Measurements from ENCODE around the gene PAWR.
A peak's percentile ranks its signal among the peaks of the same experiment; 100 is the strongest.
"Not testable (repeated sequence)": the region's sequence is repeated elsewhere in the genome, so short reads cannot be mapped to it uniquely, and the experiment has no call there.

Gene PAWR

DNA sequence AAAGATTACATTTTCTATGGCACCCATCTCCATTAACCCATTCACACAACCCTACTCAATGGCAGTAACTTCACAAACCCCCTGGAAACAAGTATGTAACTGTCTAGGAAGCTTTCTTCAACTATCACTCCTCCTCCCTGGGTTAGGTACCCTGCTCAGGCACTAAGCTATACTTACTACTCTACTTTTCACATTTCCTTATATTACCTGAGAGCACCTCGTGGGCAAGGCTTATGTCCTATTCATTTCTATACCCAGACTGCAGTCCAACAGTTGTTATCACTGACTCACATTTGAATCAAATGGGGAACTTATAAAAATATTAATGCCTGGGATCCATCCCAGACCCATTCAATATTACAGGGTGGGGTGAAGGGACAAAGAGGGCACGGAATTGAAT lies 4.6 kb downstream of the PAWR start:
- peak overlapping the region; percentile 79 for H3K4me3 ChIP-seq (ENCODE audit: low read length)
- DNase-seq (ENCODE audit: low read depth), result no peak
- TF ChIP-seq, protein P1, sequence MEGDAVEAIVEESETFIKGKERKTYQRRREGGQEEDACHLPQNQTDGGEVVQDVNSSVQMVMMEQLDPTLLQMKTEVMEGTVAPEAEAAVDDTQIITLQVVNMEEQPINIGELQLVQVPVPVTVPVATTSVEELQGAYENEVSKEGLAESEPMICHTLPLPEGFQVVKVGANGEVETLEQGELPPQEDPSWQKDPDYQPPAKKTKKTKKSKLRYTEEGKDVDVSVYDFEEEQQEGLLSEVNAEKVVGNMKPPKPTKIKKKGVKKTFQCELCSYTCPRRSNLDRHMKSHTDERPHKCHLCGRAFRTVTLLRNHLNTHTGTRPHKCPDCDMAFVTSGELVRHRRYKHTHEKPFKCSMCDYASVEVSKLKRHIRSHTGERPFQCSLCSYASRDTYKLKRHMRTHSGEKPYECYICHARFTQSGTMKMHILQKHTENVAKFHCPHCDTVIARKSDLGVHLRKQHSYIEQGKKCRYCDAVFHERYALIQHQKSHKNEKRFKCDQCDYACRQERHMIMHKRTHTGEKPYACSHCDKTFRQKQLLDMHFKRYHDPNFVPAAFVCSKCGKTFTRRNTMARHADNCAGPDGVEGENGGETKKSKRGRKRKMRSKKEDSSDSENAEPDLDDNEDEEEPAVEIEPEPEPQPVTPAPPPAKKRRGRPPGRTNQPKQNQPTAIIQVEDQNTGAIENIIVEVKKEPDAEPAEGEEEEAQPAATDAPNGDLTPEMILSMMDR (conservative IDR thresholded peaks at IDR 0.05; ENCODE audit: low read depth, low read length), result no peak

DNA sequence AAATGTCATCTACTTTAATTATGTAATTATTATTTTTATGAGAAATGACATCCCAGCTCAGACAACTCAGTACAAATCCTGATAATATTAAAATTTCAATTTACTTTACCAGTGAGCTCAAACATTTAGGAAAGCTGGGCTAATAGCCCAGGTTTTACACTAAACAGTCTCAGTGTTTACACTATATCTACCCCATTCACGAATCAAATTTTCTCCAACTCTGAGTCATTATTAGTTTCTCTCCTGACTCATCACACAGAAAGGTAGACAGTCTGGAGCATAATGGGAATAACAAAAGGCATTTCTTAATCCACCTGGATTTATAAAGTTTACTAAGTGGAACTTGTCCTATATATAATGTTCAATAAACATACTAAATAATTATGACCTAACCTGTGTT lies 5.7 kb downstream of the PAWR start:
- TF ChIP-seq, protein P1 (conservative IDR thresholded peaks at IDR 0.05; ENCODE audit: low read depth, low read length), result no peak
- peak; percentile 43 for DNase-seq (ENCODE audit: low read depth)
- H3K4me3 ChIP-seq (ENCODE audit: low read length), result no peak overlapping the region

DNA sequence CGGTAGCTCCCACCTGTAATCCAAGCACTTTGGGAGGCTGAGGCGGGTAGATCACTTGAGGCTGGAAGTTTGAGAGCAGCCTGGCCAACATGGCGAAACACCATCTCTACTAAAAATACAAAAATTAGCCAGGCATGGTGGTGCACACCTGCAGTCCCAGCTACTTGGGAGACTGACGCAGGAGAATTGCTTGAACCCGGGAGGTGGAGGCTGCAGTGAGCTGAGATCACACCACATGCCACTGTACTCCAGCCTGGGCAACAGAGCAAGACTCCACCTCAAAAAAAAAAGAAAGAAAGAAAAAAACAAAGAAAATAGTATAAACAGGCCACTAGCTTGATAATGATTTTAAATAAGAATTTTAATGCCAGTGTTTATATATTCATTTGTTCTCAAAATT lies 6.4 kb downstream of the PAWR start:
- DNase-seq (ENCODE audit: low read depth); H3K4me3 ChIP-seq (ENCODE audit: low read length): not testable (repeated sequence)

DNA sequence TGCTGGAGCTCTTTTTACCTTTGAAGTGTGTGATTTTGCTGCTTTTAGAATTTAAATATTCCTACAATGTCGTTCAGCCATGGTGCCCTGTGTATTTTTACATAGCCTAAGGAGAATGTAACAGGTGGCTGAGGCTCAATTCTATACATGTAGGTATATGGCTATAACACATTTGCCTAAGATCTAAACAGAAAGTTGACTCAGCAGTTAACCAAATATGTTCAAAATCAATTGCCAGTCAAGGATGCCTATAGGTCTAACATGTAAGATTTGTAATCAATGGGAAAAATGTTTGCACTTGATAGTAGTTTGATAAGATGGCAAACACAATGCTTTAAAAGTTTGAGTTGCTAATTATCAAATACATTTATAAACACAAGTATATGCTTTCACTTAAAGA lies 8.2 kb downstream of the PAWR start:
- TF ChIP-seq, protein P1 (conservative IDR thresholded peaks at IDR 0.05; ENCODE audit: low read depth, low read length), result no peak
- no peak for DNase-seq (ENCODE audit: low read depth)
- no peak overlapping the region for H3K4me3 ChIP-seq (ENCODE audit: low read length)

DNA sequence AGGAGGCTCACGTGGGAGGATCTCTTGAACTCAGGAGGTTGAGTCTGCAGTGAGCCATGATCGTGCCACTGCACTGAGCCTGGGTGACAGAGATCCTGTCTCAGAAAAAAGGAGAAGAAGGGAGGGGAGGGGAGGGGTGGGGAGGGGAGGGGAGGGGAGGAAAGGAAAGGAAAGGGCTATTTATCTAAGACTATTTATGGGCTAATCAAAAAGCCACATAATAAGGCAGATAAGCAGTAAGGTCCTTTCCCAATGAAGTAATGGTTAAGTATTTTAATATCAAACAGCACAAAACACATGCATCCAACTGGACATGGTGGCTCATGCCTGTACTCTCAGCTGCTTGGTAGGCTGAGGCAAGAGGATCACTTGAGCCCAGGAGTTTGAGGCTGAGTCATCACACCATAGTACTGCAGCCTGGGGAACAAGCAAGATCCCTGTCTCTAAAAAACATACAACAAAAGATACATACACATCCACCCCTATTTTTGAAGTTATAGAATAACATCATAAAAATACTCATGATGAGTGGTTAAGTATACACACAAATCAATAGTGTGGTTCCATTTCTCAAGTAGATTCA lies 9.7 kb downstream of the PAWR start:
- DNase-seq (ENCODE audit: low read depth), result no peak
- H3K4me3 ChIP-seq (ENCODE audit: low read length), result no peak overlapping the region
- TF ChIP-seq, protein P1 (conservative IDR thresholded peaks at IDR 0.05; ENCODE audit: low read depth, low read length), result no peak

DNA sequence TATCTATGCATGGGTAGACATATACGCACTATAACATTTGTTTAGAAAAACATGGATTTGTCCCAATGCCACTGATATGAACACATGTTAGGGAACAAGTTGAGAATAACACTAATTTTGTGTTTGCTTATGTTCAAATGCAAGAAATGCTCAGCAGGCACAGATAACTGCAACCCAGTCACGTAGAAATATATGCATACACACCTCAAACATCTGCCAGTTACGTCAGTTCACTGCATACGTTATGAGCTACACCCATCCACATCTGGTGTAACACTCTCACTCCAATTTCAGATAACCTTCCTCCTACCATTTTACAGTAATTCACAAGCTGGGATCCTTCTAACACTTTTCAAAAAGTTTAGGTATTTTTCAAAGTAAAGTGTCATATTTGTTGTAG lies 10.7 kb downstream of the PAWR start:
- no peak for DNase-seq (ENCODE audit: low read depth)
- no peak overlapping the region for H3K4me3 ChIP-seq (ENCODE audit: low read length)
- TF ChIP-seq, protein P1 (conservative IDR thresholded peaks at IDR 0.05; ENCODE audit: low read depth, low read length), result no peak

DNA sequence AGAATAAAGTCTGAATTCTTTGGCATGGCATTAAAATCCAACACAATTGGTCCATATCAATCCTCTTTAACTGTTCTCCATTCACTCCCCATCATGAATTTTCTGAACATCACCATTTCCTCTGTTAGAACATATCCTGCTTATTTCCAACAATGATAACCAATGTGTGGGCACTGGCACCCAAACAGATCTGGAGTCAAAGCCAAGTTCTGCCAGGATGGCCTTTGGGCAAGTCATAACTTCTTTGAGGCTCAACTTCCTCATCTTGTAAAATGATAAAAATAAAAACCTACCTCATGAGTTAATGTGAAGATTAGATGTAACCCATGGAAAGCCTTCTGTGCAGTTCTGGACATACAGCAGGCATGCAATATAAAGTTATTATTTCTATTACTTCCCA lies 12.5 kb downstream of the PAWR start:
- no peak overlapping the region for H3K4me3 ChIP-seq (ENCODE audit: low read length)
- TF ChIP-seq, protein P1 (conservative IDR thresholded peaks at IDR 0.05; ENCODE audit: low read depth, low read length), result no peak
- DNase-seq (ENCODE audit: low read depth), result no peak

DNA sequence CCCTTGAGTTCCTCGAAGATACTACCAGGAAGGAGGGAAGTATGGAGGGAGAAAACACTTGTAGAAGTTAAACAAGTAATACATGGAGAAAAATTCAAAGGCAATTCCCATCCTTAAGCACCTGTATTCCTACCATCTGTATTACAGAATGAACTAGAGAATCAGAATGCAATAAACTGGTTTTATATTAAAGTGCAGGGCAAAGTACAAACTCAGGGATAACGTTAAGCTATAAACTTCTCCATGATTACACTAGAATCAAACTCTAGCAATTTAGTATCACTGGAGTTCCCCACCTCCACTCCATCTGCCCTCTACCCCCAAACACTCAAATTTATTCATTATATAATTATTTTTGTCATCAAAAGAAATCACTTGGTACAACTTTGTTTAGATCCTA lies 13.1 kb downstream of the PAWR start:
- TF ChIP-seq, protein P1 (conservative IDR thresholded peaks at IDR 0.05; ENCODE audit: low read depth, low read length), result no peak
- no peak overlapping the region for H3K4me3 ChIP-seq (ENCODE audit: low read length)
- DNase-seq (ENCODE audit: low read depth), result no peak
